Lung (tissue), 12 donors: ENCODE measurements around the gene TRABD2A. TPM values are rescaled to one million over a fixed set of nuclear protein-coding genes. Genes with fewer than 3 reads are reported as not detected.
"Not testable (repeated sequence)": the region's sequence is repeated elsewhere in the genome, so short reads cannot be mapped to it uniquely, and the experiment has no call there.

Source experiments
- ATAC-seq: fragments of 200-7000 bp; cut with Tn5 transposase; one replicate; pipeline ENCODE4 v1.9.1; 2020; ENCODE audit warnings: moderate number of reproducible peaks; ENCODE audit not compliant: insufficient read depth, low FRiP score
- DNase-seq, 3 donors: peaks; one replicate each; pipeline ENCODE4 v3.0.0-alpha.2; 2013 to 2017
- H3K27ac ChIP-seq, 2 donors: one replicate each; pipeline ENCODE4 v1.5.1; 2013; ENCODE audit warnings: mild to moderate bottlenecking in 2 of 2, moderate library complexity in 2 of 2, control low read depth in 1 of 2, inconsistent platforms in 1 of 2, low read depth in 1 of 2, low read length in 1 of 2
- H3K27me3 ChIP-seq, 3 donors: one replicate each; pipeline ENCODE4 v1.5.1; 2013; ENCODE audit warnings: low read length in 2 of 3; ENCODE audit not compliant: control insufficient read depth in 3 of 3, insufficient read depth in 3 of 3
- H3K36me3 ChIP-seq, 4 donors: one replicate each; pipeline ENCODE4 v1.5.1; 2013; ENCODE audit warnings: low read length in 4 of 4, mild to moderate bottlenecking in 1 of 4, moderate library complexity in 1 of 4; ENCODE audit not compliant: control insufficient read depth in 4 of 4, insufficient read depth in 4 of 4
- H3K4me1 ChIP-seq, 5 donors: one replicate each; pipeline ENCODE4 v1.5.1; 2013; ENCODE audit warnings: low read length in 5 of 5, mild to moderate bottlenecking in 2 of 5, moderate library complexity in 1 of 5; ENCODE audit not compliant: control insufficient read depth in 5 of 5, insufficient read depth in 5 of 5
- H3K4me3 ChIP-seq: one replicate; pipeline ENCODE4 v1.5.1; 2013; ENCODE audit warnings: mild to moderate bottlenecking, control low read depth, moderate library complexity
- H3K9ac ChIP-seq, 2 donors: one replicate each; pipeline ENCODE4 v1.5.1; 2013; ENCODE audit warnings: low read length in 2 of 2, control low read depth in 1 of 2; ENCODE audit not compliant: insufficient read depth in 1 of 2
- H3K9me3 ChIP-seq, 4 donors: one replicate each; pipeline ENCODE4 v1.5.1; 2013; ENCODE audit warnings: low read length in 3 of 4, mild to moderate bottlenecking in 1 of 4, moderate library complexity in 1 of 4; ENCODE audit not compliant: control insufficient read depth in 4 of 4, insufficient read depth in 3 of 4
- WGBS, 2 donors: extraction: QIAGEN DNeasy Blood & Tissue Kit; methylation state at CpG; one replicate each; pipeline ENCODE4 v1.1.7; 2013; 5-methylcytosine and 5-hydroxymethylcytosine counted together
- polyA plus RNA-seq, 2 donors: library from polyadenylated mRNA; stranded (reverse); fragments of 200-250 nt; gene quantifications; one replicate each; pipeline ENCODE4 v1.2.1, GENCODE V29; 2013
- total RNA-seq, 2 donors: library from RNA; depleted of rRNA in 1 of 2; stranded (reverse); fragments of >200 nt in 1 of 2; gene quantifications; one replicate each; pipeline ENCODE4 v1.2.1, GENCODE V29; 2014 to 2021
- TF ChIP-seq, protein P1 (sequence below): IDR thresholded peaks from 2 replicates; pipeline ENCODE4 v1.5.1; 2012; ENCODE audit warnings: mild to moderate bottlenecking; ENCODE audit errors: control extremely low read depth, extremely low read depth
- donor health status: control.
- donor health status: control.
- donor health status: Bipolar disorder and iron deficiency.
- donor health status: healthy.
- donor health status: DM: yes; HTN: yes; CAD: no.

TRABD2A gene
- total and polyA plus RNA-seq, 4 donors = 1.9 to 3.1 (median 2.3) TPM

DNA sequence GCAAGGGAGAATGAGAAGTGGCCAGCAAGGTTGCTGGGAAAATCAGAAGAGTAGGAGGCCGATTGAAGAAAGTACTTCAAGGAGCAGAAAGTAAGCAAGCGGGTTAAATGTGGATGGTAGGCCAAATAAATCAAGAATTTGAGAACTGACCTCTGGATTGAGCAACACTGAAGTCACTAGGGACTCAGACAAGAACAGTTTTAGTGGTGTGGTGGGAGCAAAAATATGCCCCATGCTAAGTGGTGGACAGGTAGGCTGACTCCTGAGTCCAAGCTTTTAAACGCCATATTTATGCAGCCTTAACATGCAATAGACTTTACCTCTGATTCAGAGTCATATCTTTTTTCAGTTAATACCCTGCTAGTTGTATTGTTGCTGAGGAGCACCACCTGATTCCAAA, 4.5 kb downstream of the TRABD2A start:
- Histone ChIP-seq H3K4me3 (no peak overlapping the region), H3K9me3 (peaks cover 0 to 3% (median 0%) of the 10 kb centered on the region in 4 donors), H3K27ac (no peak overlapping the region), H3K36me3 (no peaks in the 10 kb centered on the region), H3K27me3 (peaks cover 0 to 27% (median 19%) of the 10 kb centered on the region in 3 donors), H3K9ac (no peak overlapping the region), H3K4me1 (peaks cover 4 to 13% (median 6%) of the 10 kb centered on the region in 5 donors)
- 74 to 91% methylated on average over 3 of the region's 3 CpGs for WGBS, 2 donors
- TF ChIP-seq, protein P1, sequence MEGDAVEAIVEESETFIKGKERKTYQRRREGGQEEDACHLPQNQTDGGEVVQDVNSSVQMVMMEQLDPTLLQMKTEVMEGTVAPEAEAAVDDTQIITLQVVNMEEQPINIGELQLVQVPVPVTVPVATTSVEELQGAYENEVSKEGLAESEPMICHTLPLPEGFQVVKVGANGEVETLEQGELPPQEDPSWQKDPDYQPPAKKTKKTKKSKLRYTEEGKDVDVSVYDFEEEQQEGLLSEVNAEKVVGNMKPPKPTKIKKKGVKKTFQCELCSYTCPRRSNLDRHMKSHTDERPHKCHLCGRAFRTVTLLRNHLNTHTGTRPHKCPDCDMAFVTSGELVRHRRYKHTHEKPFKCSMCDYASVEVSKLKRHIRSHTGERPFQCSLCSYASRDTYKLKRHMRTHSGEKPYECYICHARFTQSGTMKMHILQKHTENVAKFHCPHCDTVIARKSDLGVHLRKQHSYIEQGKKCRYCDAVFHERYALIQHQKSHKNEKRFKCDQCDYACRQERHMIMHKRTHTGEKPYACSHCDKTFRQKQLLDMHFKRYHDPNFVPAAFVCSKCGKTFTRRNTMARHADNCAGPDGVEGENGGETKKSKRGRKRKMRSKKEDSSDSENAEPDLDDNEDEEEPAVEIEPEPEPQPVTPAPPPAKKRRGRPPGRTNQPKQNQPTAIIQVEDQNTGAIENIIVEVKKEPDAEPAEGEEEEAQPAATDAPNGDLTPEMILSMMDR = no peak
- no peak for DNase-seq
- ATAC-seq = no peak

DNA sequence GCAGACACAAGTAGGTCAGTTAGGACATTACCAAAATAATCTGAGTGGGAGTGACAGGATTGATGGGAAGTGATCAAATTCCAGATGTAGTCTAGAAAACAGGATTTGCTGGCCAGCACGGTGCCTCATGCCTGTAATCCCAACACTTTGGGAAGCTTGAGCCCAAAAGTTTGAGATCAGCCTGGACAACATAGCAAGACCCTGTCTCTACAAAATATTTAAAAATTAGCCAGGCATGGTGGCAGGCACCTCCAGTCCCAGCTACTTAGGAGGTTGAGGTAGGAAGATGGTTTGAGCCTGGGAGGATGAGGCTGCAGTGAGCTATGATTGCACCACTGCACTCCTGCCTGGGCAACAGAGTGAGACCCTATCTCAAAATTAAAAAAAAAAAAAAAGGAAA, 5.3 kb downstream of the TRABD2A start:
- H3K27me3 ChIP-seq = peaks cover 0 to 22% (median 17%) of the 10 kb centered on the region in 3 donors
- H3K27ac ChIP-seq, DNase-seq, H3K9ac ChIP-seq, H3K9me3 ChIP-seq, H3K4me3 ChIP-seq, H3K36me3 ChIP-seq, H3K4me1 ChIP-seq, ATAC-seq: not testable (repeated sequence)
- 89 to 94% methylated on average over 1 of the region's 1 CpG for WGBS, 2 donors

DNA sequence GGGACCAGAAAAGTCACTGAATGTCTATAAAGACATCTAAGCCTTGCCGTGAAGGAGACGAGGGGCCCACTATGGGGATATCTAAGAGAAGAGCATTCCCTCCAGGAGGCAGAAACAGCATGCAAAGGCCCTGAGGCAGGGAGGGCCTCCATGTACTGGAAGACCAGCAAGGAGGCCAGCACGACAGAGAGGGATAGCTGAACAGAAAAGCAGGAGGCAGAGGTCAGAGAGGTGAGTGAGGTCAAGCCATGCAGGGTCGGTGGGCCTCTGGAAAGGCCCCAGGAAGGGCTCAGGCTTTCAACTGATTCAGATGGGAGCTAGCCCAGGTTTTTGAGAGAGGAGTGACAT, 5.7 kb downstream of the TRABD2A start:
- Histone ChIP-seq H3K4me3 (no peak overlapping the region), H3K9me3 (peaks cover 0 to 3% (median 0%) of the 10 kb centered on the region in 4 donors)
- DNase-seq = no peak

DNA sequence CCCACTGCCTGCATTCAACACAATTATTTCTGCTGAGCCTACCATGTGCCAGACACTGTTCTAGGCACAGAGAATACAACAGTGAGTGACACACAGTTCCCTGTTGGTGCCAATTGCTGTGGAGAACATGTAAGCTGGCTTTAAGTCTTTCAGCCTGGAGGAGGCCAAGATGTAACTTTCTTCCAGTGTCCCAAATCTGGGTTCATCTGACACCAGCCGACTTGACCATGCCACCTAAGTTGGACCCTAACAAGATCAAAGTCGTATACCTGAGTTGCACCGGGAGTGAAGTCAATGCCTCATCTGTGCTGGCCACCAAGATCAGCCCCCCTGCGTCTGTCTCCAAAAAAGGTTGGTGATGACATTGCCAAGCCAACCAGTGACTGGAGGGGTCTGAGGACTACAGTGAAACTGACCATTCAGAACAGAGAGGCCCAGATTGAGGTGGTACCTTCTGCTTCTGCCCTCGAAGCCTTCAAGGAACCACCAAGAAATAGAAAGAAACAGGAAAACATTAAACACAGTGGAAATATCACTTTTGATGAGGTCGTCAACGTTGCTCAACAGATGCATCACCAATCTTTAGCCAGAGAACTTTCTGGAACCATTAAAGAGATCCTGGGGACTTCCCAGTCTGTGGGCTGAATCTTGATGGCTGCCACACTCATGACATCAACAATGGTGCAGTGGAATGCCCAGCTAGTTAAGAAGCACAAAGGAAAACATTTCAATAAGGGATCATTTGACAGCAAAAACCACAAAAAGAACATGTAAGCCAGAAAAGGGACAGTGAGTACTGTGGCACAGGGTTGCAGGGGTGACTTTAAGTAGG, 6.3 kb downstream of the TRABD2A start:
- H3K9ac ChIP-seq = no peak overlapping the region
- ATAC-seq = no peak
- H3K4me3 ChIP-seq = no peak overlapping the region
- TF ChIP-seq, protein P1 = no peak
- H3K27ac ChIP-seq = no peak overlapping the region
- peaks cover 0 to 13% (median 10%) of the 10 kb centered on the region in 3 donors for H3K27me3 ChIP-seq
- H3K4me1 ChIP-seq = peaks cover 0 to 1% (median 0%) of the 10 kb centered on the region in 5 donors
- DNase-seq = no peak
- no peaks in the 10 kb centered on the region for H3K36me3 ChIP-seq
- H3K9me3 ChIP-seq = peaks cover 0 to 1% (median 0%) of the 10 kb centered on the region in 4 donors
- 87 to 92% methylated on average over 7 of the region's 7 CpGs for WGBS, 2 donors

More for the DNA sequence above, 5.7 kb downstream of the TRABD2A start:
- no peak overlapping the region for H3K27ac ChIP-seq
- TF ChIP-seq, protein P1 = no peak
- no peak for ATAC-seq
- H3K27me3 ChIP-seq = peaks cover 0 to 18% (median 13%) of the 10 kb centered on the region in 3 donors
- H3K36me3 ChIP-seq = no peaks in the 10 kb centered on the region
- no peak overlapping the region for H3K9ac ChIP-seq
- H3K4me1 ChIP-seq = peaks cover under 1 to 4% (median 3%) of the 10 kb centered on the region in 5 donors
- WGBS, 2 donors = 79 to 87% methylated on average over 4 of the region's 4 CpGs
